HEK293 (cell line): ENCODE measurements around the gene RNF187.

Experiments used
- CTCF ChIA-PET: fragments of 350-600 bp; formaldehyde crosslinking; extraction: SDS; loops from one replicate; lab custom pipeline; 2021; ENCODE audit warnings: antibody characterized with exemption; lab: Yijun Ruan, JAX
- POLR2A ChIA-PET: fragments of 300-600 bp; formaldehyde crosslinking; extraction: SDS; loops from one replicate; lab custom pipeline; 2020; ENCODE audit warnings: antibody characterized with exemption, inconsistent platforms; lab: Yijun Ruan, JAX
- H3K27ac ChIP-seq: fragments of 200-500 bp; sonication (Bioruptor generic); 2 replicates; pipeline ENCODE4 v1.5.1; 2014; ENCODE audit warnings: low read depth, low read length, control low read depth, inconsistent platforms; ENCODE audit errors: extremely low read depth
- H3K36me3 ChIP-seq, 2 experiments: fragments of 200-500 bp in 1 of 2; sonication (Bioruptor generic) in 1 of 2; 1 replicate in 1 of 2; 2 replicates in 1 of 2; pipeline ENCODE4 v1.5.1; 2014 to 2017; ENCODE audit warnings: inconsistent platforms in 2 of 2, low read length in 2 of 2; ENCODE audit not compliant: control insufficient read depth in 2 of 2, insufficient read depth in 1 of 2
- H3K4me1 ChIP-seq: fragments of 200-500 bp; sonication (Bioruptor generic); 2 replicates; pipeline ENCODE4 v1.5.1; 2014; ENCODE audit warnings: mild to moderate bottlenecking, low read length, inconsistent platforms; ENCODE audit not compliant: control insufficient read depth, insufficient read depth
- H3K4me3 ChIP-seq: 2 replicates; pipeline ENCODE4 v1.5.1; 2011; ENCODE audit warnings: low read depth, mild to moderate bottlenecking, control low read depth, low read length, moderate library complexity
- H3K9me3 ChIP-seq: fragments of 200-500 bp; sonication (Bioruptor generic); 2 replicates; pipeline ENCODE4 v1.5.1; 2014; ENCODE audit warnings: low read depth, low read length, inconsistent platforms; ENCODE audit not compliant: control insufficient read depth, insufficient read depth
- GLIS1 ChIP-seq: fragments of 450-650 bp; formaldehyde crosslinking; IDR thresholded peaks from 2 replicates; pipeline ENCODE4 v1.5.1; 2016; ENCODE audit warnings: missing biosample characterization, missing genetic modification characterization
- GLIS2 ChIP-seq: fragments of 450-650 bp; formaldehyde crosslinking; IDR thresholded peaks from 2 replicates; pipeline ENCODE4 v1.5.1; 2016; ENCODE audit warnings: missing biosample characterization, missing genetic modification characterization
- HOXA7 ChIP-seq: sonication (generic); formaldehyde crosslinking; IDR thresholded peaks from 2 replicates; pipeline ENCODE4 v1.8.1; 2022; ENCODE audit warnings: missing genetic modification reagents, borderline replicate concordance
- INSM2 ChIP-seq: fragments of 450-650 bp; formaldehyde crosslinking; IDR thresholded peaks from 2 replicates; pipeline ENCODE4 v1.5.1; 2016; ENCODE audit warnings: missing biosample characterization, missing genetic modification characterization
- MYNN ChIP-seq: fragments of 450-650 bp; formaldehyde crosslinking; IDR thresholded peaks from 2 replicates; pipeline ENCODE4 v1.5.1; 2016; ENCODE audit warnings: missing biosample characterization, missing genetic modification characterization, borderline replicate concordance
- SALL2 ChIP-seq: fragments of 450-650 bp; formaldehyde crosslinking; IDR thresholded peaks from 2 replicates; pipeline ENCODE4 v1.5.0; 2017; ENCODE audit warnings: missing biosample characterization, mild to moderate bottlenecking, missing genetic modification characterization, borderline replicate concordance
- SETDB1 ChIP-seq: IDR thresholded peaks from one replicate; pipeline ENCODE4 v1.6.1; 2017; ENCODE audit warnings: mild to moderate bottlenecking, low read length, moderate library complexity, mixed read lengths; ENCODE audit not compliant: insufficient read length
- SP7 ChIP-seq: fragments of 450-650 bp; formaldehyde crosslinking; IDR thresholded peaks from 2 replicates; pipeline ENCODE4 v1.5.1; 2016; ENCODE audit warnings: missing biosample characterization, missing genetic modification characterization
- WT1 ChIP-seq: fragments of 450-650 bp; formaldehyde crosslinking; IDR thresholded peaks from 2 replicates; pipeline ENCODE4 v1.5.1; 2016; ENCODE audit warnings: missing biosample characterization, missing genetic modification characterization
- ZBTB10 ChIP-seq: fragments of 450-650 bp; formaldehyde crosslinking; IDR thresholded peaks from 2 replicates; pipeline ENCODE4 v1.5.1; 2016; ENCODE audit warnings: missing biosample characterization, missing genetic modification characterization
- ZBTB7A ChIP-seq: fragments of 450-650 bp; formaldehyde crosslinking; IDR thresholded peaks from 2 replicates; pipeline ENCODE4 v1.5.1; 2016; ENCODE audit warnings: low read depth, missing biosample characterization, missing genetic modification characterization
- ZIC2 ChIP-seq: fragments of 450-650 bp; formaldehyde crosslinking; IDR thresholded peaks from 2 replicates; pipeline ENCODE4 v1.5.1; 2016; ENCODE audit warnings: missing biosample characterization, missing genetic modification characterization
- ZNF146 ChIP-seq: fragments of 450-650 bp; formaldehyde crosslinking; IDR thresholded peaks from 2 replicates; pipeline ENCODE4 v1.5.1; 2016; ENCODE audit warnings: missing biosample characterization, missing genetic modification characterization
- ZNF155 ChIP-seq: fragments of 450-650 bp; formaldehyde crosslinking; IDR thresholded peaks from 2 replicates; pipeline ENCODE4 v1.5.1; 2016; ENCODE audit warnings: missing biosample characterization, missing genetic modification characterization
- ZNF280D ChIP-seq: fragments of 450-650 bp; formaldehyde crosslinking; IDR thresholded peaks from 2 replicates; pipeline ENCODE4 v1.5.1; 2016; ENCODE audit warnings: missing biosample characterization, missing genetic modification characterization
- ZNF292 ChIP-seq: fragments of 450-650 bp; formaldehyde crosslinking; IDR thresholded peaks from 2 replicates; pipeline ENCODE4 v1.5.1; 2016; ENCODE audit warnings: low read depth, missing biosample characterization, missing genetic modification characterization, borderline replicate concordance
- ZNF335 ChIP-seq: fragments of 450-650 bp; formaldehyde crosslinking; conservative IDR thresholded peaks from 2 replicates; pipeline ENCODE4 v1.5.1; 2016; ENCODE audit warnings: missing biosample characterization, missing genetic modification characterization
- ZNF488 ChIP-seq: fragments of 450-650 bp; formaldehyde crosslinking; IDR thresholded peaks from 2 replicates; pipeline ENCODE4 v1.5.1; 2016; ENCODE audit warnings: missing biosample characterization, missing genetic modification characterization
- ZNF549 ChIP-seq: fragments of 450-650 bp; IDR thresholded peaks from 2 replicates; pipeline ENCODE4 v1.5.1; 2018; ENCODE audit warnings: missing biosample characterization, missing genetic modification characterization, mild to moderate bottlenecking, inconsistent platforms, moderate library complexity
- ZNF596 ChIP-seq: fragments of 450-650 bp; IDR thresholded peaks from 2 replicates; pipeline ENCODE4 v1.5.0; 2018; ENCODE audit warnings: missing biosample characterization, mild to moderate bottlenecking, missing genetic modification characterization, moderate library complexity
- ZNF707 ChIP-seq: fragments of 450-650 bp; formaldehyde crosslinking; IDR thresholded peaks from 2 replicates; pipeline ENCODE4 v1.5.1; 2016; ENCODE audit warnings: missing biosample characterization, missing genetic modification characterization
- ZNF791 ChIP-seq: fragments of 450-650 bp; formaldehyde crosslinking; IDR thresholded peaks from 2 replicates; pipeline ENCODE4 v1.5.1; 2016; ENCODE audit warnings: missing biosample characterization, missing genetic modification characterization
- ZNF792 ChIP-seq: fragments of 450-650 bp; formaldehyde crosslinking; IDR thresholded peaks from 2 replicates; pipeline ENCODE4 v1.5.1; 2016; ENCODE audit warnings: missing biosample characterization, missing genetic modification characterization
- ZSCAN18 ChIP-seq: fragments of 450-650 bp; formaldehyde crosslinking; IDR thresholded peaks from 2 replicates; pipeline ENCODE4 v1.5.1; 2016; ENCODE audit warnings: missing biosample characterization, missing genetic modification characterization

The RNF187 gene

GRCh38 chr1:228450200-228450599 is 37.0 kb upstream of the RNF187 start (continued):
- TF ChIP-seq ZBTB10 (tag by site-specific recombination) (no peak), ZIC2 (tag by site-specific recombination) (no peak), ZNF549 (tag by site-specific recombination) (no peak)

- POLR2A ChIA-PET: interaction anchor here (1.5 kb wide), 1 partner anchor 20 kb away, joined by 3 read pairs; no protein-coding TSS in a partner anchor
- CTCF ChIA-PET: interaction anchor here (1.2 kb wide), 1 partner anchor 28 kb away, joined by 3 read pairs; no protein-coding TSS in a partner anchor
- H3K9me3 ChIP-seq: no peaks in the 10 kb centered on the region
- peaks cover 6% of the 10 kb centered on the region; the same call in 1 of the 2 replicates for H3K4me1 ChIP-seq
- peaks cover 4 to 9% of the 10 kb centered on the region in 2 experiments; a peak in 2 of 3 replicates for H3K36me3 ChIP-seq
- no peak overlapping the region for H3K27ac ChIP-seq
- H3K4me3 ChIP-seq: no peak overlapping the region
- TF ChIP-seq ZNF335 (tag by site-specific recombination) (no peak), INSM2 (0 out of 2 replicates have a peak, but pooled peaks have one; percentile 44), ZNF596 (tag by site-specific recombination) (no peak), ZNF791 (tag by site-specific recombination) (no peak), ZNF792 (tag by site-specific recombination) (no peak), ZBTB7A (tag by site-specific recombination) (0 out of 2 replicates have a peak, but pooled peaks have one; percentile 37), ZNF146 (tag by site-specific recombination) (0 out of 2 replicates have a peak, but pooled peaks have one; percentile 3), SETDB1 (no peak), MYNN (tag by site-specific recombination) (no peak), WT1 (tag by site-specific recombination) (peak; percentile 15; the same call in 1 of the 2 replicates), ZNF488 (tag by site-specific recombination) (peak; percentile 9; the same call in 1 of the 2 replicates), SALL2 (tag by site-specific recombination) (no peak), ZNF280D (tag by site-specific recombination) (no peak), ZNF707 (tag by site-specific recombination) (no peak), GLIS1 (peak; percentile 31; the same call in 1 of the 2 replicates), ZNF155 (tag by site-specific recombination) (no peak), ZNF292 (tag by site-specific recombination) (no peak), GLIS2 (tag by site-specific recombination) (0 out of 2 replicates have a peak, but pooled peaks have one; percentile 63), HOXA7 (no peak), ZSCAN18 (tag by site-specific recombination) (no peak), SP7 (no peak)
These were observed 34.8 kb upstream of the RNF187 start for GRCh38 chr1:228452194-228453021.
